Glomerular visceral epithelial cell (primary cell): ENCODE data around the gene MAPKAPK5.
A peak's percentile ranks its signal among the peaks of the same experiment; 100 is the strongest.
"Not testable (repeated sequence)": the region's sequence is repeated elsewhere in the genome, so short reads cannot be mapped to it uniquely, and the experiment has no call there.

Source experiments
- DNase-seq: peaks from one replicate; pipeline ENCODE4 v3.0.0-alpha.2; 2016; ENCODE audit errors: extremely low spot score

MAPKAPK5 gene

GRCh38 chr12:111827907-111828306 is 14.1 kb upstream of the MAPKAPK5 start:
- DNase-seq, result no peak

DNA sequence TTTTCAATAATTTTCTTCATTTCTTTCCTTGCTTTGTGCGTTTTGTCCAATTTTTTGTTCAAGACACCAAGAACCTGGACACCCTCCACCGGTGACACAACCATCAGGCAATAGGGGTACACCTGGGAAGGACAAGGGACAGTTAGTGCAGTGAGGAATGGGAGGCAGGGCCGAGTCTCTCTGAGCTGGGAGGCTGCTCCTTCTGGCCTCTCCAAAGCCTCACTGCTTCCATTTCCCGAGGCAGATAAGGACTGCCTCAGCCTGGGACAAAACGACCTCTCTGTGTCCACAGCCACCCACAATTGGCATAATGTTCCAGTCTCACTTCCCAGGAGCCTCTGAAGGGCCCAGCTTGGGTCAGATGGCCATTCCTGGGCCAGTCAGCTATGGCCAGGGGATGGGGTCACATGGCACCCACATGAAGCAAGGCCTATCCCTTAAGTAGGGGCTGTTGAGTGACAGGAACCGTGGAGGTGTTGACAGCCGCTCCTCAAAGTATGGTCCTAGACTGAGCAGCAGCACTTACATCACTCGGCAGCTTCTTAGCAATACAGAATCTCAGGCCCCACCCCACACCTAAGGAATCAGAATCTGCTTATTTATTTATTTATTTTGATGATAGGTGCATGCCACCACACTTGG is 13.6 kb upstream of the MAPKAPK5 start:
- no peak for DNase-seq

GRCh38 chr12:111829635-111830034 is 12.4 kb upstream of the MAPKAPK5 start:
- not testable (repeated sequence) for DNase-seq

DNA sequence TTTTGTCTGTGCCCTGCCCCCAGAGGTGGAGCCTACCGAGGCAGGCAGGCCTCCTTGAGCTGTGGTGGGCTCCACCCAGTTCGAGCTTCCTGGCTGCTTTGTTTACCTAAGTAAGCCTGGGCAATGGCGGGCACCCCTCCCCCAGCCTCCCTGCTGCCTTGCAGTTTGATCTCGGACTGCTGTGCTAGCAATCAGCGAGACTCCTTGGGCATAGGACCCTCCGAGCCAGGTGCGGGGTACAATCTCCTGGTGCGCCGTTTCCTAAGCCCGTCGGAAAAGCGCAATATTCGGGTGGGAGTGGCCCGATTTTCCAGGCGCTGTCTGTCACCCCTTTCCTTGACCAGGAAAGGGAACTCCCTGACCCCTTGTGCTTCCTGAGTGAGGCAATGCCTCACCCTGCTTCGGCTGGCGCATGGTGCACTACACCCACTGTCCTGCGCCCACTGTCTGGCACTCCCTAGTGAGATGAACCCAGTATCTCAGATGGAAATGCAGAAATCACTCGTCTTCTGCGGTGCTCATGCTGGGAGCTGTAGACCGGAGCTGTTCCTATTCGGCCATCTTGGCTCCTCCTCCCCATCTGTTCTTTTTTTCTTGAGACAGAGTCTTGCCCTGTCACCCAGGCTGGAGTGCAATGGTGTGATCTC is 7.2 kb upstream of the MAPKAPK5 start:
- not testable (repeated sequence) for DNase-seq

DNA sequence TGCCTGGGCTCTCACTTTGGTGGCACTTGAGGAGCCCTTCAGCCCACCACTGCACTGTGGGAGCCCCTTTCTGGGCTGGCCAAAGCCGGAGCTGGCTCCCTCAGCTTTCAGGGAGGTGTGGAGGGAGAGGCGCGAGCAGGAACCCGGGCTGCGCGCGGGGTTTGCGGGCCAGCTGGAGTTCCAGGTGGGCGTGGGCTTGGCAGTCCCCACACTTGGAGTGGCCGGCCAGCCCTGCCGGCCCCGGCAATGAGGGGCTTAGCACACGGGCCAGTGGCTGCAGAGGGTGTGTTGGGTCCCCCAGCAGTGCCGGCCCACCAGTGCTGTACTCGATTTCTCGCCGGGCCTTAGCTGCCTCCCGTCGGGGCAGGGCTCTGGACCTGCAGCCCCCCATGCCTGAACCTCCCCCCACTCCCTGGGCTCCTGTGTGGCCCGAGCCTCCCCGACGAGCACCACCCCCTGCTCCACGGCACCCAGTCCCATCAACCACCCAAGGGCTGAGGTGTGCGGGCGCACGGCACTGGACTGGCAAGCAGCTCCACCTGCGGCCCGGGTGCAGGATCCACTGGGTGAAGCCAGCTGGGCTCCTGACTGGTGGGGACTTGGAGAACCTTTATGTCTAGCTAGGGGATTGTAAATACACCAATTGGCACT is 6.4 kb upstream of the MAPKAPK5 start:
- not testable (repeated sequence) for DNase-seq

DNA sequence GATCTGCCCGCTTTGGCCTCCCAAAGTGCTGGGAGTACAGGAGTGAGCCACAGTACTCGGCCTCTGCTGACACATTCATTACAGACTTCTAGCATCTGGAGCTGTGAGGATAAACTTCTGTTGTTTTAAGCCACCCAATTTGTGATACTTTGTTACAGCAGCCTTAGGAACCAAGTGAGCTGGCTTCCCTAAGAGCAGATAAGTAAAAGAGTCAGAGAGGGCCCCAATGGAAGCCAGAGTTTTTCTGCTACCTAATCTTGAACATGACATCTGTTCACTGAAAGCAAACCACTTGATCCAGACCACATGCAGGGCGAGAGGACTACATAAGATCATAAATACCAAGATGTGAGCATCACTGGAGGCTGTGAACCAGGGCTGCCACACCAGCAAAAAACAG is 3.7 kb upstream of the MAPKAPK5 start:
- DNase-seq, result no peak

DNA sequence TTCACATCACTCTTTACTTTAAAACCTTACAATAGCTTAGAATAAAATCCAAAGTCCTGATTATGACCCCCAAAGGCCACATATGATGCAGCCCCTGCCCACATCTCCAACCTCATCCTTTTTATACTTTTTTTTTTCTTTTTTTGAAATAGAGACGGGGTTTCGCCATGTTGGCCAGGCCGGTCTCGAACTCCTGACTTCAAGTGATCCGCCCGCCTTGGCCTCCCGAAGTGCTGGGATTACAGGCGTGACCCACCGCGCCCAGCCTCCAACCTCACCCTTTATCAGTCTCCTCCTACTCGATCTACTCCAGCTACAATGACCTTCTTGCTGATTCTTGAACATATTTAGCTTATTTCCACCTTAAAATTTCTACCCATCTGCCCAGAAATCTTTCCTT is 1.2 kb upstream of the MAPKAPK5 start:
- DNase-seq, result no peak

GRCh38 chr12:111841236-111841749 is 735 bp upstream of the MAPKAPK5 start:
- peak; percentile 6 for DNase-seq

DNA sequence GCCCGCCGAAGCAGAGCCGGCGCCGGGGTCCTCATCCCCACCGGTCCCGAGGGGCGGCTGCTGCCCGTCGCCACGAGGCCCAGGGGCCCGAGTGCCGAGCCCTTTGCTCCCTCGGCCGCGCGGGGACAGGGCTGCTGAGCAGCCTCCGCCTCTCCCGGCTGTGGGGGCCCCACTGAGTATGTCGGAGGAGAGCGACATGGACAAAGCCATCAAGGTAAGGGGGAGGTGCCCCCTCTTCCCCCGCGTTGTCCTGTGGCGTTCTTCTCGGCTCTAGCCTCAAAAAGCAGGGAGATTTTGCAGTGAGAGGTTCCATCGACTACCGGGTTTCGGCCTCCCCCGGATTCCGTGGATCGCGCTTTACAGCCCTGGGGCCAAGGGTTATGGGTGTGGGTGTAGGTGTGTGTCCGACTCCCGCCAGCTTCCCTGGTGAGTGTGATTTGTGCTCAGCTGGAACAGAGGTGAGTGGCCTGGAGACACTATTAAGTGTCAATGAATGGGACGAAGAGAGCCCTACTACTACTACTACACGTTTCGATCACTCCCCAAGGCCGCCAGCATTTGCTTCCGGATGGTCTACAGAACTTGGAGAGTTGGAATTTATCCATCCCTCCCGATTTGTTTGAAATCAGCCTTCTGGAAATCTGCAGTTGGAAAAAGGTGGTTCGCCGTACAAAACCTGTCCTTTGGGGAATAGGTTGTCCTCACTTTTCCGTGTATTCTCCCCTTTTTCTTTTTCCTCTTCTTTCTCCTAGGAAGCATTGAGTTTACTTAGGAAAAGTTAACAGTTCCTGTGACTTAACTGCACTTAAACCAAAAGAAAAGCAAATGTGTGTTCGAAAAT is 748 bp downstream of the MAPKAPK5 start:
- DNase-seq, result peak; percentile 13

DNA sequence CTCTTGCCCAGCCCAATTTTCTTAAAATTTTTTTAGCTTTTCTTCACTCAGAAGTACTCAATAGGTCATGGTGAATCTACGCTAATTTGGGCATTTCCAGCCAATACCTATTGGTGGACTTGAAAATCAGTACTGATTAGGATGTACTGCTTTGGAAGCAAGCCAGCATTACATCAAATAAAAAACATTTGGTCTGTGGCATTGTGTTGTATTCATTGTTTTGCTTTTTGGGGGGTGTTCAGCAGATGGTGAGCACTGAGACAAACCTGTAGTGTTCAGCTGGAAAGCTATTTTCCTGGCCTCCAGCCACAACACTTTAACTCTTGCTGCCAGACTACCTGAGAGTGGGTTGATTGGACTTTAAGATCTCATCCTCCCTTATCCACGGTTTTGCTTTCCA is 4.0 kb downstream of the MAPKAPK5 start:
- DNase-seq, result no peak

- no peak for DNase-seq
These were observed 8.5 kb downstream of the MAPKAPK5 start for GRCh38 chr12:111850526-111850925.

DNA sequence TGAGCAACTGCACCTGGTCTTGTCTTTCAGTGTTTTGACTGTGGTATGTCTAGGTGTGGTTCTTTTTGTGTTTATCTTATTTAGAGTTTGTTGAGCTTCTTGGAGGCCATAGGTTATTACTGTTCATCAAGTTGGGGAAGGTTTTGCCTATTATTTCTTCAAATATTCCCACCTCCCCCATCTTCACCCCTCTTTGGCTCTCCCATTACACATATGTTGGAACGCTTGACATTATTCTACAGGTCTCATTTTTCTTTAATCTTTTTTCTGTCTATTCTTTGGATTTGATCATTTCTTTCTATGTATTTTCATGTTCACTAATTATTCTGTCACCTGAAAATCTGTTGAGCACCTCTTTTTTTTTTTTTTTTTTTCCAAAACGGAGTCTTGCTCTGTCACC is 16.2 kb downstream of the MAPKAPK5 start:
- DNase-seq, result no peak

- DNase-seq, result no peak
These were observed 16.8 kb downstream of the MAPKAPK5 start for GRCh38 chr12:111858778-111859177.

GRCh38 chr12:111864913-111865312 is 22.9 kb downstream of the MAPKAPK5 start:
- DNase-seq, result no peak

GRCh38 chr12:111867531-111867930 is 25.5 kb downstream of the MAPKAPK5 start:
- DNase-seq, result no peak

GRCh38 chr12:111868676-111869588 is 26.9 kb downstream of the MAPKAPK5 start:
- DNase-seq, result no peak

- no peak for DNase-seq
These were observed 27.6 kb downstream of the MAPKAPK5 start for GRCh38 chr12:111869671-111870070.

DNA sequence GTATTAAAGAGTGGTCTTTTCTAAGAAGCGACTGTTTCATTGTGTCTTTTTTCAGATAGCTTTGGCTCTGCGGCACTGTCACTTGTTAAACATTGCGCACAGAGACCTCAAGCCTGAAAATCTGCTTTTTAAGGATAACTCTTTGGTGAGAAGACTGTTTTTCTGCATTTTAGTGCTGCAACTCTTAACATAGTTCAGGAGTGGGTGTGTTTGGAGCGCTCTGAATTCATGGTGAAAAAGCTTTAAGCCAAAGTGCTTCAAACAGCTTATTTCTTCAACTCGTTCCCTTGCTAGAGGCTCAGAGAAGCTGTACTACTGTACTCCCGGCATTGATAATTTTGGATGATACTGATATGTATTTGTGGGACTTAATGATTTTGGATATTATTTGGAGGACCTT is 28.2 kb downstream of the MAPKAPK5 start:
- DNase-seq, result no peak

DNA sequence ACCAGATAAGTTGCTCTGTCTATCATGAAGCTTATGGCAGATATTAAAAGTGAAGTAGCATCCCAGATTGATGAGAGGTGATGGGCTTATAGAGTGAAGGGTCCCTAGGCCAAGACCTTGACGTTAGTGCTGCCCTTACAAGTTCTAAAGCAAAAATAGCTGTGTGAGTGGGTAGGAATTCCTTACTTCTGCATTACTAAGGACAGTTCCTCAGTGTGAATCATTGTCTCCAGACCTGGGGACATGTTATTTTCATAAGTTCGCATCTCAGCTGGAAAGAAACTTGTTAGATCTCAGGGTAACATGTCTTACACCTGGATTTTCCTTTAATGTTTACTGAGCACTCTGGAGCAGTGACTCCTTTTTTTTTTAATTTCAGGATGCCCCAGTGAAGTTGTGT is 28.7 kb downstream of the MAPKAPK5 start:
- DNase-seq, result no peak

GRCh38 chr12:111873113-111873512 is 31.1 kb downstream of the MAPKAPK5 start:
- no peak for DNase-seq

DNA sequence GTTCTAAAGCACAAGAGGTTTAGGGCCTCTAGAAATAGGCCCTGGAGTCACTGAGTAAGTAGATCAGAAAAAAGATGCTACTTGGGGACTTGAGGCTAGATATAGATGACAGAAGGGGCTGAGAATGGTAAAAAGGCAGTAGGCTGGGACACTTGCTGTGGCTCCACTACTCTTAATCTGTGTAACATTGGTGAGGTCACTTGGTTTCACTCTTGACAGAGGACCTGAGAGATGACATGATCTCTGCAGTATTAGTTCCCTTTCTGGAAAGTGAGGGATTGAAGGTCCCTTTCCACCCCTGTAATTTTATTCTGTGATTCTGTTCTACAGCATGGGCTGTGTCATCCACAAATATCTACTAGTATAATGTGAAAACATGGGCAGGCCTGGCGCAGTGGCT is 39.7 kb downstream of the MAPKAPK5 start:
- no peak for DNase-seq
